HG02763 (cell line): ENCODE measurements around the gene HMBS.

ENCODE experiments used
- ATAC-seq: cut with Tn5 transposase; IDR thresholded peaks from one replicate; pipeline ENCODE4 v1.9.1; 2021; ENCODE audit warnings: mild to moderate bottlenecking, moderate library complexity; ENCODE audit not compliant: unreplicated experiment

Gene HMBS

GRCh38 chr11:119067371-119068222 lies 17.1 kb upstream of the HMBS start, which contains the start of gene VPS11:
TSS of gene VPS11 (plus strand) at chr11:119067818. CDS start at chr11:119067824, 6 bp downstream.
- ATAC-seq, result peak; percentile 94

- no peak for ATAC-seq
These were observed 6.8 kb upstream of the HMBS start for GRCh38 chr11:119077839-119078238.

- ATAC-seq, result no peak
These were observed 5.8 kb upstream of the HMBS start for GRCh38 chr11:119078675-119079420.

- no peak for ATAC-seq
These were observed 2.9 kb upstream of the HMBS start for GRCh38 chr11:119081682-119082260.

- peak; percentile 11 for ATAC-seq
These were observed 761 bp downstream of the HMBS start for GRCh38 chr11:119085437-119085847.

GRCh38 chr11:119087123-119087522 lies 2.4 kb downstream of the HMBS start:
- no peak for ATAC-seq

- ATAC-seq, result no peak
These were observed 3.1 kb downstream of the HMBS start for GRCh38 chr11:119087747-119088241.

- no peak for ATAC-seq
These were observed 3.7 kb downstream of the HMBS start for GRCh38 chr11:119088406-119088805.

GRCh38 chr11:119089319-119089718 lies 4.6 kb downstream of the HMBS start:
- ATAC-seq, result no peak

- no peak for ATAC-seq
These were observed 6.5 kb downstream of the HMBS start for GRCh38 chr11:119091178-119091577.

GRCh38 chr11:119091966-119092879 lies 7.5 kb downstream of the HMBS start:
- ATAC-seq, result no peak

- ATAC-seq, result no peak
These were observed 8.5 kb downstream of the HMBS start for GRCh38 chr11:119092880-119093842.

- peak; percentile 2 for ATAC-seq
These were observed 9.5 kb downstream of the HMBS start for GRCh38 chr11:119093942-119094815.

GRCh38 chr11:119094816-119095065 lies 10.1 kb downstream of the HMBS start:
- peak; percentile 34 for ATAC-seq

GRCh38 chr11:119095066-119095880 lies 10.6 kb downstream of the HMBS start:
- peak; percentile 81 for ATAC-seq

GRCh38 chr11:119099711-119100110 lies 15.0 kb downstream of the HMBS start:
- no peak for ATAC-seq

- no peak for ATAC-seq
These were observed 15.7 kb downstream of the HMBS start for GRCh38 chr11:119100246-119100970.
